AG04449 (cell line): ENCODE measurements around the gene COL19A1.

ENCODE experiments used
- CTCF ChIA-PET: fragments of 350-600 bp; formaldehyde crosslinking; extraction: SDS; loops from one replicate; lab custom pipeline; 2021; ENCODE audit warnings: antibody characterized with exemption; lab: Yijun Ruan, JAX
- POLR2A ChIA-PET: fragments of 400-600, 350-600 bp; formaldehyde crosslinking; extraction: SDS; loops from one replicate; lab custom pipeline; 2020; ENCODE audit warnings: antibody characterized with exemption, inconsistent platforms; lab: Yijun Ruan, JAX
- DNase-seq: peaks from one replicate; pipeline ENCODE4 v3.0.0-alpha.2; 2010; ENCODE audit warnings: low read depth, low spot score
- H3K4me3 ChIP-seq: 2 replicates; pipeline ENCODE4 v1.5.1; 2011; ENCODE audit warnings: low read depth, mild to moderate bottlenecking, control low read depth, low read length
- TF ChIP-seq, protein P1 (sequence below): IDR thresholded peaks from one replicate; pipeline ENCODE4 v1.5.1; 2011; ENCODE audit warnings: mild to moderate bottlenecking, moderate library complexity, low read length, control low read depth, inconsistent platforms; ENCODE audit not compliant: insufficient read depth; ENCODE audit errors: missing control alignments

The COL19A1 gene

GRCh38 chr6:70028926-70029325 lies 162.6 kb downstream of the COL19A1 start:
- ChIA-PET CTCF (no interaction called here), POLR2A (interaction anchor here (0.6 kb wide), 1 partner anchor 399 kb away, joined by 3 read pairs; no protein-coding TSS in a partner anchor)
- DNase-seq: no peak
- no peak overlapping the region for H3K4me3 ChIP-seq
- TF ChIP-seq, protein P1, sequence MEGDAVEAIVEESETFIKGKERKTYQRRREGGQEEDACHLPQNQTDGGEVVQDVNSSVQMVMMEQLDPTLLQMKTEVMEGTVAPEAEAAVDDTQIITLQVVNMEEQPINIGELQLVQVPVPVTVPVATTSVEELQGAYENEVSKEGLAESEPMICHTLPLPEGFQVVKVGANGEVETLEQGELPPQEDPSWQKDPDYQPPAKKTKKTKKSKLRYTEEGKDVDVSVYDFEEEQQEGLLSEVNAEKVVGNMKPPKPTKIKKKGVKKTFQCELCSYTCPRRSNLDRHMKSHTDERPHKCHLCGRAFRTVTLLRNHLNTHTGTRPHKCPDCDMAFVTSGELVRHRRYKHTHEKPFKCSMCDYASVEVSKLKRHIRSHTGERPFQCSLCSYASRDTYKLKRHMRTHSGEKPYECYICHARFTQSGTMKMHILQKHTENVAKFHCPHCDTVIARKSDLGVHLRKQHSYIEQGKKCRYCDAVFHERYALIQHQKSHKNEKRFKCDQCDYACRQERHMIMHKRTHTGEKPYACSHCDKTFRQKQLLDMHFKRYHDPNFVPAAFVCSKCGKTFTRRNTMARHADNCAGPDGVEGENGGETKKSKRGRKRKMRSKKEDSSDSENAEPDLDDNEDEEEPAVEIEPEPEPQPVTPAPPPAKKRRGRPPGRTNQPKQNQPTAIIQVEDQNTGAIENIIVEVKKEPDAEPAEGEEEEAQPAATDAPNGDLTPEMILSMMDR: no peak

DNA sequence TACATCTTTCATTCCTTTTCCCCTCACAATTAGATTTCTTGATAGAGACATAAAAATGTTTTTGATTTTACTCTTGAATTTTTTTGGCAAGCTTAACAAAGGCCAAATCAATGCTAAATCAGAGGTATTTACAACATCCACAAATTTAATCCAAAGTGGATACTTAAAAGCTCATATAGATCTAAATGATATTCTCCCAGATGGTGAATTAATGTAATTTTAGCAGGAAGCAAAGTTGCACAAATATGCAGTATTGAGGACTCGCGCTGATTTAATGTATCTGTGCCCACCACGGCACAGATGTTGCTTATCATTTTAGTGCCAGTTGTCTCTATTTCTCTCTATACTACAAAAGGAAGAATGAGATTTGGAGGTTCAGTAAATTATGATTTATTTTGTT lies 167.4 kb downstream of the COL19A1 start:
- H3K4me3 ChIP-seq: no peak overlapping the region
- DNase-seq: no peak
- TF ChIP-seq, protein P1: no peak
- POLR2A ChIA-PET: no interaction called here
- CTCF ChIA-PET: no interaction called here

DNA sequence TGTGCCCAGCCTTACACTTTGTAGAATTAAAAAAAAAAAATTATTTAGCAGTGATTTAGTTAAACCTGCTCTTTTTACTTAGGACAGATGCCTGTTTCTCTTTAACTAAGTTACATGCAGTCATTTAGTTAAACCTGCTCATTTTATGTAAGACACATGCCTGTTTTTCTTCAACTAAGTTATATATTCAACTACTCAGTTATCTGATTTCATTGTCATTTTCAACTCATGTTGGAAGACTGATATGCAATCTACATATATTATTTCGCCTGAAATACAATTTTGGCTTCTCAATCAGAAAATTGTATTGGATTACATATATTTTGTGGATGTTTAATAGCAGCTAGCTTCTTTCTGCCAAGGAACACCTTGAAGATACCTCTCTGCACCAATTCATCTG lies 171.1 kb downstream of the COL19A1 start:
- TF ChIP-seq, protein P1: no peak
- DNase-seq: no peak
- ChIA-PET CTCF (no interaction called here), POLR2A (no interaction called here)
- no peak overlapping the region for H3K4me3 ChIP-seq

DNA sequence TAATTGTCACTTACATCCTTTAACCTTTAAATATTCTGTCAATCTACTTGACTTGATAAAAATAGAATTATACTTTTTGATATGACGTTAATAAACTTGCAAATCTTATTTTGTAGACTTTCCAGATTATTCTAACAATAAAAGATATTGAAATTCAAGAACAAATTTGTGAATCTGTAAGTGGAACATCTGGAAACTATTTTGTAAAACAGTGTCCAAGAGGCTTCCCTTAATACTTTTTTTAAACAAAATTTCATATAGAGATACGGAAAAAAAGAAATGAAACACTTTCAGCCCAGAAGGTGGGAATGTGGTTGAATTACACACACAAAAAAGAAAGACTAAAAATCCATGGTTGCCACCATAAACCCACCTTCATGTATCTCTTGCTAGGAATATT lies 174.4 kb downstream of the COL19A1 start:
- no peak for DNase-seq
- H3K4me3 ChIP-seq: no peak overlapping the region
- TF ChIP-seq, protein P1: no peak
- POLR2A ChIA-PET: no interaction called here
- CTCF ChIA-PET: no interaction called here

- no peak for DNase-seq
- CTCF ChIA-PET: no interaction called here
- POLR2A ChIA-PET: no interaction called here
- TF ChIP-seq, protein P1: no peak
- no peak overlapping the region for H3K4me3 ChIP-seq
These were observed 175.1 kb downstream of the COL19A1 start for GRCh38 chr6:70041411-70041810.

DNA sequence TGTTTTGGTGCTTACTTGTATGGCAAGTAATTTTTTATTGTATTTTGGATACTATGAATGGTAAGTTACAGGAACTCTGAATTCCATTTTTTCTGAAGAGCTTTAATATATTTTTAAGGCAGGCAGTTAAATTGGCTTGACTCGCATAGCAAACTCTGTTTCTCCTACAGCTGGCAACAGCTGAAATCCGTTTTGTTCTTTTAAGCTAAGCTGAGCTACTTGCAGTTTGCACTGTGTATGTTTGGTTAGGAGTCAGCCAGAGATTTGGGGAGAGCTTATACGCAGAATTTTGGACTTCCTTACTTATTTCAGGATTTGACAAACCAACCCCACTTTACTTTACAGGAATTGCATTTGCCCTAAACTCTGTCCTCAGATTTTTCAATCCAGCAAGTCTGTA lies 179.1 kb downstream of the COL19A1 start:
- DNase-seq: no peak
- H3K4me3 ChIP-seq: no peak overlapping the region
- TF ChIP-seq, protein P1: no peak
- ChIA-PET CTCF (no interaction called here), POLR2A (no interaction called here)
